MM.1S (cell line): ENCODE measurements around the gene RRAD.

Source experiments
- EZH2 ChIP-seq: fragments of 300-600 bp; sonication (generic); optimal IDR thresholded peaks from 2 replicates; pipeline ENCODE3; 2017; ENCODE audit warnings: low read depth, mild to moderate bottlenecking, antibody characterized with exemption, low read length, mixed read lengths
- EZH2phosphoT487 ChIP-seq: fragments of 300-600 bp; sonication (generic); IDR thresholded peaks from 2 replicates; pipeline ENCODE4 v1.6.1; 2018; ENCODE audit warnings: antibody characterized with exemption, low read length
- TF ChIP-seq, protein P1 (sequence below): fragments of 300-600 bp; sonication (generic); IDR thresholded peaks from 2 replicates; pipeline ENCODE4 v1.5.1; 2016; ENCODE audit warnings: antibody characterized with exemption, low read length, mixed read lengths

DNA sequence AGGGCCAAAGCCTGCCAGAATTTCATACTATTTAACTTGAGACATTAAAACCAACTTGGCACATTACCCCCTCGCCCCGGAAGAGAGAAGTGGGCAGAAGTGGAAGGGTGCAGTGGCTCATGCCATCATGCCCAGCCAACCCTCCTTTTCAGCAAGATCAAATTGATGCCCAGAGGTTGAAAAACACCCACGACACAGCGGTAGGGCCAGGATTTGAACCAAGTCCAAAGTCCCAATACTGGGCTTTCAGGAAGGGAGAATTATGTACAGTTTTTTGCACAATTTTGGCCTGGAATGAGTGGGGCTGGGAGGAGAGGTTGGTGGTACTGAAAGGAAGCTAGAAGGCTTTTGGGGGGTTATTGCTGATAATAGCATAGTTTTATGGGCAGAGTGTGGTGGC lies 34.0 kb downstream of the RRAD start:
- TF ChIP-seq, protein P1, sequence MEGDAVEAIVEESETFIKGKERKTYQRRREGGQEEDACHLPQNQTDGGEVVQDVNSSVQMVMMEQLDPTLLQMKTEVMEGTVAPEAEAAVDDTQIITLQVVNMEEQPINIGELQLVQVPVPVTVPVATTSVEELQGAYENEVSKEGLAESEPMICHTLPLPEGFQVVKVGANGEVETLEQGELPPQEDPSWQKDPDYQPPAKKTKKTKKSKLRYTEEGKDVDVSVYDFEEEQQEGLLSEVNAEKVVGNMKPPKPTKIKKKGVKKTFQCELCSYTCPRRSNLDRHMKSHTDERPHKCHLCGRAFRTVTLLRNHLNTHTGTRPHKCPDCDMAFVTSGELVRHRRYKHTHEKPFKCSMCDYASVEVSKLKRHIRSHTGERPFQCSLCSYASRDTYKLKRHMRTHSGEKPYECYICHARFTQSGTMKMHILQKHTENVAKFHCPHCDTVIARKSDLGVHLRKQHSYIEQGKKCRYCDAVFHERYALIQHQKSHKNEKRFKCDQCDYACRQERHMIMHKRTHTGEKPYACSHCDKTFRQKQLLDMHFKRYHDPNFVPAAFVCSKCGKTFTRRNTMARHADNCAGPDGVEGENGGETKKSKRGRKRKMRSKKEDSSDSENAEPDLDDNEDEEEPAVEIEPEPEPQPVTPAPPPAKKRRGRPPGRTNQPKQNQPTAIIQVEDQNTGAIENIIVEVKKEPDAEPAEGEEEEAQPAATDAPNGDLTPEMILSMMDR, result no peak
- TF ChIP-seq EZH2 (no peak), EZH2phosphoT487 (no peak)
